Measurements from ENCODE around the gene TIGD6. TPM values are rescaled to one million over a fixed set of nuclear protein-coding genes. Genes with fewer than 3 reads are reported as not detected.

The TIGD6 gene
- total RNA-seq (2.8 TPM), polyA plus RNA-seq (1 to 10 TPM; 2.4 to 3.5 (median 3.0) TPM)

DNA sequence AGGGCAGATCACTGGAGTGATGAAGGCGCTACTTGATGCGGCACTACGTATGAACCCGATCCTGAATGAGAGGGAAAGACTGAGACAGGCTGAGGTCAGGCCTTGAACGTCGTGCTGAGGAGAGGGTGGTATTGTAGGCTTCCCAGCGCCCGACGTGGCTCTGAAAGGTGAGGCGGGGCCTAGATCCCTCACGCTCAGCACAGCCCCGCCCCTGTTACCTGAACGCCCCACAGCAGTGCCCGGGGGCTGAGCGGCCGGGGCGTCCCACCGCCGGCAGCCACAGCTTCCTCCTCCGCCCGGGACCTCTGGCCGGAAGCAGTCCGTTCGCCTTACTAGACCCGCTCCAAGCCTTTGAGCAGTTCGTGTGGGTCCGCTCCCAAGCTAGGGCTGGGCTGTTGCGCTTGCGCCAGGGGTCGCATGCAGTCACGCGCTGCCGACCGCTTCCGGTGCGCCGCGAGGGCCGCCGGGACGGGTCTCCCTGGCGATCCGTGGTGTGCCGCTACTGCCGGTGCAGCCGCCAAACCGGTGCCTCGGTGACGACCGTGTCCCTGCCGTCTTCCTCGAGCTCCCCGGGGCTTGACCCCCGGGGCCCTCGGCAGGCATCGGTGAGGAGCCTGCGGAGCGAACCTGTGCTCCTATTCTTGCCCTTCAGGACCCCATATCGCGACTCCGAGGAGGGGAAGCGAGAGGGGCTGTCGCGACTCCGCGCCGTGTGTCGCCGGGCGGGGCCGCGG is at the start of gene TIGD6, which contains the start of gene HMGXB3:
TIGD6 (minus strand) TSS at position 399 of the 734 bp plus-strand sequence. CDS start 4,306 bp downstream, outside the sequence.
HMGXB3 (plus strand) TSS at position 484 of the 734 bp plus-strand sequence. CDS start 4,114 bp downstream, outside the sequence.
- H3K27ac Mint-ChIP-seq = peak within 1 kb of the TSS; percentile 90 to 96 (median 94)
- peak; percentile 74 to 77 for ATAC-seq (ENCODE audit: low read depth in 2 of 2)
- Histone ChIP-seq H3K27ac (ENCODE audit: insufficient read depth, low read length, poor library complexity, severe bottlenecking) (peak within 1 kb of the TSS; percentile 85), H3K4me3 (ENCODE audit: low read depth, low read length) (peak within 1 kb of the TSS; percentile 97), H3K4me1 (ENCODE audit: control insufficient read depth, insufficient read depth, low read length, poor library complexity, severe bottlenecking) (peaks cover 29% of the 10 kb centered on the region), H3K36me3 (ENCODE audit: control insufficient read depth, insufficient read depth, low read length) (peaks cover 10% of the 10 kb centered on the region), H3K9me3 (ENCODE audit: control insufficient read depth in 2 of 2, low read length in 2 of 2) (no peaks in the 10 kb centered on the region), H3K27me3 (ENCODE audit: control insufficient read depth, insufficient read depth, low read length) (no peaks in the 10 kb centered on the region)
- no peaks in the 10 kb centered on the region for H3K9me3 Mint-ChIP-seq
- H3K27me3 Mint-ChIP-seq = peaks cover 4% of the 10 kb centered on the region
- peaks cover 21 to 48% (median 40%) of the 10 kb centered on the region in 4 donors for H3K4me1 Mint-ChIP-seq
- peak within 1 kb of the TSS; percentile 89 to 96 (median 96) for H3K4me3 Mint-ChIP-seq
- DNase-seq = peak; percentile 80 to 94 (median 80)
- H3K36me3 Mint-ChIP-seq = peaks cover 20% of the 10 kb centered on the region

DNA sequence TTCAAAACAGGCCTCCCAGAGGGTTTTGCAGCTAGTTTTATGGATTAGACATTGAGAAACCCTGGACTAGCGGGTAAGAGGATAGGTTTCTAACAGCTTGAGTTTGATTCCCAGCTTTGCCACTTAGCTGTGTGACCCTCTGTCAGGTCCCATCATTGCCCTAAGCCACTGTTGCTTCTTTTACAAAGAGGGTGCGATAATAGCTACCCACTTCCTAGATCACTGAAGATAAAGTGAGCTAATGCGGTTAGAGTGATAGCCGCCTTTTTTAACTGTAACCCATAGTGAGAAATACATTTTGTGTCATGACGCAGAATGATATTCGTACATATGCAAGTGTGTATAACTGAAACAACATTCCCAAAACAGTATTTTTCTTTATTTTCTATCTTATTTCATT is 45.6 kb upstream of the TIGD6 start:
- Histone ChIP-seq H3K9me3 (ENCODE audit: control insufficient read depth in 2 of 2, low read length in 2 of 2) (no peaks in the 10 kb centered on the region), H3K4me1 (ENCODE audit: control insufficient read depth, insufficient read depth, low read length, poor library complexity, severe bottlenecking) (peaks cover 3% of the 10 kb centered on the region), H3K27me3 (ENCODE audit: control insufficient read depth, insufficient read depth, low read length) (no peaks in the 10 kb centered on the region), H3K36me3 (ENCODE audit: control insufficient read depth, insufficient read depth, low read length) (peaks cover 92% of the 10 kb centered on the region), H3K4me3 (ENCODE audit: low read depth, low read length) (no peak overlapping the region), H3K27ac (ENCODE audit: insufficient read depth, low read length, poor library complexity, severe bottlenecking) (no peak overlapping the region)
- no peak overlapping the region for H3K27ac Mint-ChIP-seq
- H3K4me3 Mint-ChIP-seq = no peak overlapping the region
- DNase-seq = no peak
- no peak for ATAC-seq (ENCODE audit: low read depth in 2 of 2)
- peaks cover 0 to 2% (median 0%) of the 10 kb centered on the region in 7 donors for H3K9me3 Mint-ChIP-seq
- no peaks in the 10 kb centered on the region for H3K27me3 Mint-ChIP-seq
- H3K36me3 Mint-ChIP-seq = peaks cover 70% of the 10 kb centered on the region
- peaks cover 0 to 26% (median 10%) of the 10 kb centered on the region in 4 donors for H3K4me1 Mint-ChIP-seq

DNA sequence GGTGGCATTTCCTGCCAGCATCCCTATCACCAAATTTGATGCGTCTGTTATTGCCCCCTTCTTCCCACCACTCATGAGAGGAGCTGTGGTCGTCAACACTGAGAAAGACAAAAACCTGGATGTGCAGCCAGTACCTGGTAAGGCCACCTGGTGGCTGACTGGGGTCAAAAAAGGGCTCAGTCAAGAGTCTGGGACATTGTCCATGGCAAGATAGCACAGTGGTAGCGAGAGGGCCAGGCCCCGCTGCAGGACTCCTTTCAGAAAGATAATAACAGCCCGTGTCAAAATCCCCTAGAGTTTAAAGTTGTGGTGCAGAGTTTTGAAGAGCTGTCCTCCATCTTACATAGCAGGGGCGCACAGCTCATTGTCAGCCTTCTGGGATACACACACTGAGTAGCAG is 45.1 kb upstream of the TIGD6 start:
- Mint-ChIP-seq H3K9me3 (peaks cover 0 to 2% (median 0%) of the 10 kb centered on the region in 7 donors), H3K27me3 (no peaks in the 10 kb centered on the region)
- no peak for DNase-seq

DNA sequence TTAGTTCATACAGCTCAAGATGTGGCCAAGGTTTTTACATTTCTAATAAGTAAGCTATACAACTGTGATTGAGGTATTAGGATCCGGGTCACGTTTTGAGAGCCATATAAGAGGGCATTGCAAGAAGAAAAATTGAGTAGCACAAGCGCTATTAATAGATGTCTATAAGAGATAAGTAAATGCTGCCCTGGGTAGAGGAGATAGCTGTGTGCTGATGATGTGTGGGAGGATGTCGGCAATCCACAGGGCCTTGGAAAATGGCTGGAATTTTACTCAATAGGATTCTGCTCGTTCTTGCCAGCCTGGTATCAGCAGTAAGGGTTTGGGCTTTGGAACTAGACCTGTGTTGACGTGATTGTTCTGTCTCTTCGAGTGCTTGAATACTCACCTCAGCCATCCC is 44.3 kb upstream of the TIGD6 start:
- DNase-seq (no peak), ATAC-seq (ENCODE audit: low read depth in 2 of 2) (no peak)
- Mint-ChIP-seq H3K9me3 (peaks cover 0 to 2% (median 0%) of the 10 kb centered on the region in 7 donors), H3K4me3 (no peak overlapping the region), H3K27me3 (no peaks in the 10 kb centered on the region), H3K27ac (peak overlapping the region in 1 of 3 donors; percentile 77), H3K4me1 (peaks cover 0 to 26% (median 10%) of the 10 kb centered on the region in 4 donors), H3K36me3 (peaks cover 68% of the 10 kb centered on the region)
- peaks cover 3% of the 10 kb centered on the region for H3K4me1 ChIP-seq (ENCODE audit: control insufficient read depth, insufficient read depth, low read length, poor library complexity, severe bottlenecking)
- no peaks in the 10 kb centered on the region for H3K27me3 ChIP-seq (ENCODE audit: control insufficient read depth, insufficient read depth, low read length)
- no peak overlapping the region for H3K4me3 ChIP-seq (ENCODE audit: low read depth, low read length)
- H3K9me3 ChIP-seq (ENCODE audit: control insufficient read depth in 2 of 2, low read length in 2 of 2) = no peaks in the 10 kb centered on the region
- H3K36me3 ChIP-seq (ENCODE audit: control insufficient read depth, insufficient read depth, low read length) = peaks cover 91% of the 10 kb centered on the region
- H3K27ac ChIP-seq (ENCODE audit: insufficient read depth, low read length, poor library complexity, severe bottlenecking) = no peak overlapping the region

More for the DNA sequence above, 45.1 kb upstream of the TIGD6 start:
- no peaks in the 10 kb centered on the region for H3K27me3 ChIP-seq (ENCODE audit: control insufficient read depth, insufficient read depth, low read length)
- H3K36me3 Mint-ChIP-seq = peaks cover 67% of the 10 kb centered on the region
- no peaks in the 10 kb centered on the region for H3K9me3 ChIP-seq (ENCODE audit: control insufficient read depth in 2 of 2, low read length in 2 of 2)
- ATAC-seq (ENCODE audit: low read depth in 2 of 2) = no peak
- H3K27ac Mint-ChIP-seq = peak overlapping the region in 1 of 3 donors; percentile 17
- H3K36me3 ChIP-seq (ENCODE audit: control insufficient read depth, insufficient read depth, low read length) = peaks cover 92% of the 10 kb centered on the region
- H3K4me1 ChIP-seq (ENCODE audit: control insufficient read depth, insufficient read depth, low read length, poor library complexity, severe bottlenecking) = peaks cover 3% of the 10 kb centered on the region
- no peak overlapping the region for H3K4me3 Mint-ChIP-seq
- H3K4me3 ChIP-seq (ENCODE audit: low read depth, low read length) = no peak overlapping the region
- peaks cover 0 to 26% (median 10%) of the 10 kb centered on the region in 4 donors for H3K4me1 Mint-ChIP-seq
- H3K27ac ChIP-seq (ENCODE audit: insufficient read depth, low read length, poor library complexity, severe bottlenecking) = no peak overlapping the region

DNA sequence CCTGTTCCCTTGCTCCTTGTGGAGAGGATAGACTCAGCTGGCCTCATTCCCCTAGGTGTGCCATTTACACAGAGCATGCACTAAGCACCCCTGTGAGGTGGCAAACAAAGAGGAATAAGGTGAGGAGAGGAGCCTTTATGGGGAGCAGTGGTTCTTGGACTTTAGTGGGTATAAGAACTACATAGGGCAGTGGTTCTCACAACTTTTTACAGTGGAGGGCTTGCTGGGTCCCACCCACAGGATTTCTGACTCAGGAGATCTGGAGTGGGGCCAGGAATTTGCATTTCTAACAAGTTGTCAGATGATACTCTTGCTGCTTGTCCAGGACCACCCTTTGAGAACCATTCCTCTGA is 43.9 kb upstream of the TIGD6 start:
- H3K27me3 ChIP-seq (ENCODE audit: control insufficient read depth, insufficient read depth, low read length) = no peaks in the 10 kb centered on the region
- DNase-seq (no peak), ATAC-seq (ENCODE audit: low read depth in 2 of 2) (no peak)
- Mint-ChIP-seq H3K4me3 (no peak overlapping the region), H3K9me3 (peaks cover 0 to 2% (median 0%) of the 10 kb centered on the region in 7 donors), H3K27me3 (no peaks in the 10 kb centered on the region), H3K4me1 (peaks cover 0 to 26% (median 10%) of the 10 kb centered on the region in 4 donors), H3K27ac (peak overlapping the region; percentile 2 to 82 (median 77)), H3K36me3 (peaks cover 67% of the 10 kb centered on the region)
- H3K4me1 ChIP-seq (ENCODE audit: control insufficient read depth, insufficient read depth, low read length, poor library complexity, severe bottlenecking) = peaks cover 3% of the 10 kb centered on the region
- no peaks in the 10 kb centered on the region for H3K9me3 ChIP-seq (ENCODE audit: control insufficient read depth in 2 of 2, low read length in 2 of 2)
- H3K36me3 ChIP-seq (ENCODE audit: control insufficient read depth, insufficient read depth, low read length) = peaks cover 91% of the 10 kb centered on the region
- no peak overlapping the region for H3K27ac ChIP-seq (ENCODE audit: insufficient read depth, low read length, poor library complexity, severe bottlenecking)
- H3K4me3 ChIP-seq (ENCODE audit: low read depth, low read length) = no peak overlapping the region

DNA sequence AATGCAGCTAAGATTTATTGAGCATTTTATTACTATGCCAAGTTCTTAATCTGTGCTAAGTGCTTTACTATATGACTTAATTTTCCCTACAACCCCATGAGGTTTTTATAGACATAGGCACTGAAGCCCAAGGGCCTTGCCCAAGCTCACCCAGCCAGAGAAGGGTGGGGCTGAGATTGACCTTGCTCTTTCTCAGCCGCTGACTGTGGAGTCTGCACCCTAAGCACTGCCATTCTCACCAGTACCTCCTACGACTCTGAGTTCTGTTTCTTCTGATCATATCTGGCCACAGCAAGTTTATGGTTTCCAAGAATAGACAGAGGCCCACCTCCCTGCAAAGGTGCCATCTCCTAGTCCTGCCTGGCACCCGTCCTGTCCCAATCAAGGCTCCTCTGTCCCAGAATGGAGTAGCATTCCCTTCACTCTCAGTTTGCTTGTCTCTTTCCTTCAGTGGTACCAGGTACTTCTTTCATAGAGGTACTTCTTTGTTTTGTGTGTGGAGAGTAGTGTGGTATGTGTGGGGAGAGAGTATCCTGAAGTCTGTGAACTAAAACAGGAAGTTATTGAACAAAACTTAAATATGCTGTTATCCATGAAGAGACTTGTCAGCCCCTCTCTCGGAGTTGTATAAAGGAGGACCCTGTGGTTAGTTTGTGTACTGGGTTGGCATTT is 43.3 kb upstream of the TIGD6 start:
- Histone ChIP-seq H3K27me3 (ENCODE audit: control insufficient read depth, insufficient read depth, low read length) (no peaks in the 10 kb centered on the region), H3K4me3 (ENCODE audit: low read depth, low read length) (no peak overlapping the region), H3K4me1 (ENCODE audit: control insufficient read depth, insufficient read depth, low read length, poor library complexity, severe bottlenecking) (peaks cover 3% of the 10 kb centered on the region), H3K9me3 (ENCODE audit: control insufficient read depth in 2 of 2, low read length in 2 of 2) (no peaks in the 10 kb centered on the region), H3K36me3 (ENCODE audit: control insufficient read depth, insufficient read depth, low read length) (peaks cover 90% of the 10 kb centered on the region), H3K27ac (ENCODE audit: insufficient read depth, low read length, poor library complexity, severe bottlenecking) (no peak overlapping the region)
- Mint-ChIP-seq H3K4me1 (peaks cover 0 to 26% (median 10%) of the 10 kb centered on the region in 4 donors), H3K36me3 (peaks cover 62% of the 10 kb centered on the region), H3K27me3 (no peaks in the 10 kb centered on the region), H3K4me3 (no peak overlapping the region), H3K27ac (peak overlapping the region; percentile 2 to 82 (median 77)), H3K9me3 (peaks cover 0 to 2% (median 0%) of the 10 kb centered on the region in 7 donors)
- ATAC-seq (ENCODE audit: low read depth in 2 of 2) (no peak), DNase-seq (no peak)

DNA sequence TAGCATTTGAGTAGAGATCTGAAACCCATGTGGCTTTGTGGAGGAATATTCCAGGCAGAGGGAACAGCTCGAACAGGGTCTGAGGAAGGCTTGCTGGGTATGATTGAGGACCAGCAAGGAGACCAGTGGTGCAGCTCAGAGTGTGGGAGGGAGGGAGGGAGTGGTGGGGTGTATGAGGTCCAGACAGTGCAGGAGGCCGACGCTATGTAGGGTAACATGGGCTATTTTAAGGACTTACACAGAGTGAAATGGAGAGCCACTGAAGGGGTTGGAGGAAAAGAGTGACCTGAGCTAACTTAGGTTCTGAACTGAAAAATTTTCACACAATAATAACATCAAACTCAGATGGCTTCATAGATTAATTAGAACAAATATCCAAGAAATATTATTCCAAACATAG is 42.0 kb upstream of the TIGD6 start:
- H3K4me1 ChIP-seq (ENCODE audit: control insufficient read depth, insufficient read depth, low read length, poor library complexity, severe bottlenecking) = peaks cover 3% of the 10 kb centered on the region
- no peaks in the 10 kb centered on the region for H3K27me3 ChIP-seq (ENCODE audit: control insufficient read depth, insufficient read depth, low read length)
- H3K9me3 ChIP-seq (ENCODE audit: control insufficient read depth in 2 of 2, low read length in 2 of 2) = no peaks in the 10 kb centered on the region
- H3K36me3 Mint-ChIP-seq = peaks cover 59% of the 10 kb centered on the region
- no peaks in the 10 kb centered on the region for H3K27me3 Mint-ChIP-seq
- no peak overlapping the region for H3K27ac ChIP-seq (ENCODE audit: insufficient read depth, low read length, poor library complexity, severe bottlenecking)
- no peak overlapping the region for H3K4me3 Mint-ChIP-seq
- H3K9me3 Mint-ChIP-seq = peaks cover 0 to 2% (median 0%) of the 10 kb centered on the region in 7 donors
- H3K4me3 ChIP-seq (ENCODE audit: low read depth, low read length) = no peak overlapping the region
- ATAC-seq (ENCODE audit: low read depth in 2 of 2) = no peak
- H3K36me3 ChIP-seq (ENCODE audit: control insufficient read depth, insufficient read depth, low read length) = peaks cover 90% of the 10 kb centered on the region
- DNase-seq = no peak
- peaks cover 0 to 26% (median 10%) of the 10 kb centered on the region in 4 donors for H3K4me1 Mint-ChIP-seq
- no peak overlapping the region for H3K27ac Mint-ChIP-seq
